ENCODE results near the gene FKRP. TPM values are rescaled to one million over a fixed set of nuclear protein-coding genes. Genes with fewer than 3 reads are reported as not detected.
"Not testable (repeated sequence)": the region's sequence is repeated elsewhere in the genome, so short reads cannot be mapped to it uniquely, and the experiment has no call there.

The FKRP gene
- total and polyA plus RNA-seq, 11 donors, result 13.9 to 25.1 (median 19.8) TPM

GRCh38 chr19:46756544-46756888, 10.7 kb downstream of the FKRP start:
- intact Hi-C loops (cut with DNase I), result loop anchor here in 9 of 10 donors (2.0 to 10.0 kb wide), 7 partner anchors 32 to 278 kb away; partner anchors contain the start of gene SLC1A5 (in 1 of the 9)
- TF ChIP-seq POLR2A (IDR thresholded peaks at IDR 0.05) (no peak), CTCF (IDR thresholded peaks at IDR 0.05) (no peak)
- Histone ChIP-seq H3K36me3 (peaks cover 0 to 28% (median 15%) of the 10 kb centered on the region in 9 donors), H3K4me1 (peaks cover 0 to 40% (median 6%) of the 10 kb centered on the region in 12 donors), H3K27me3 (no peaks in the 10 kb centered on the region), H3K9me3 (no peaks in the 10 kb centered on the region), H3K27ac (no peak overlapping the region), H3K4me3 (no peak overlapping the region)
- DNase-seq (no peak), ATAC-seq (no peak)
- whole genome bisulfite sequencing, 4 donors, result 70 to 85% (median 79%) methylated on average over 29 to 30 of the region's 30 CpGs

- Histone ChIP-seq H3K4me1 (peaks cover 0 to 42% (median 6%) of the 10 kb centered on the region in 12 donors), H3K27me3 (no peaks in the 10 kb centered on the region), H3K36me3 (peaks cover 0 to 18% (median 8%) of the 10 kb centered on the region in 9 donors), H3K4me3 (no peak overlapping the region), H3K9me3 (no peaks in the 10 kb centered on the region), H3K27ac (peak overlapping the region in 1 of 12 donors; percentile 42)
- TF ChIP-seq CTCF (IDR thresholded peaks at IDR 0.05), result no peak
- TF ChIP-seq POLR2A (IDR thresholded peaks at IDR 0.05), result no peak
- intact Hi-C loops (cut with DNase I), result loop anchor here in 6 of 10 donors (5.0 to 10.0 kb wide), 4 partner anchors 78 to 276 kb away; no protein-coding TSS in a partner anchor
- DNase-seq (no peak), ATAC-seq (no peak)
- 78 to 87% (median 82%) methylated on average over 6 of the region's 6 CpGs for WGBS, 4 donors
These were observed 13.3 kb downstream of the FKRP start for GRCh38 chr19:46759206-46759605.

- no peaks in the 10 kb centered on the region for H3K9me3 ChIP-seq
- peaks cover 0 to 37% (median 6%) of the 10 kb centered on the region in 12 donors for H3K4me1 ChIP-seq
- H3K4me3 ChIP-seq, result no peak overlapping the region
- no peaks in the 10 kb centered on the region for H3K27me3 ChIP-seq
- ATAC-seq (no peak), DNase-seq (no peak)
- WGBS, 4 donors, result 65 to 72% (median 70%) methylated on average over 7 of the region's 7 CpGs
- TF ChIP-seq POLR2A (IDR thresholded peaks at IDR 0.05) (no peak), CTCF (IDR thresholded peaks at IDR 0.05) (no peak)
- intact Hi-C loops (cut with DNase I), result loop anchor here in 8 of 10 donors (5.0 to 10.0 kb wide), 5 partner anchors 62 to 275 kb away; no protein-coding TSS in a partner anchor
- H3K36me3 ChIP-seq, result peaks cover 0 to 18% (median 8%) of the 10 kb centered on the region in 9 donors
- H3K27ac ChIP-seq, result peak overlapping the region in 2 of 12 donors; percentile 42 to 49
These were observed 14.0 kb downstream of the FKRP start for GRCh38 chr19:46759817-46760333.

- Histone ChIP-seq H3K4me3 (no peak overlapping the region), H3K36me3 (peaks cover 0 to 18% (median 8%) of the 10 kb centered on the region in 9 donors), H3K27ac (peak overlapping the region in 2 of 12 donors; percentile 49 to 52), H3K9me3 (no peaks in the 10 kb centered on the region), H3K27me3 (no peaks in the 10 kb centered on the region), H3K4me1 (peaks cover 0 to 32% (median 5%) of the 10 kb centered on the region in 12 donors)
- WGBS, 4 donors, result 94 to 98% (median 95%) methylated on average over 5 of the region's 5 CpGs
- intact Hi-C loops (cut with DNase I), result loop anchor here in 3 of 10 donors (5.0 to 10.0 kb wide), 2 partner anchors 62 to 234 kb away; no protein-coding TSS in a partner anchor
- ATAC-seq (no peak), DNase-seq (no peak)
- no peak for TF ChIP-seq CTCF (IDR thresholded peaks at IDR 0.05)
- no peak for TF ChIP-seq POLR2A (IDR thresholded peaks at IDR 0.05)
These were observed 14.5 kb downstream of the FKRP start for GRCh38 chr19:46760363-46760762.

GRCh38 chr19:46760897-46761296, 15.0 kb downstream of the FKRP start:
- ATAC-seq, H3K9me3 ChIP-seq, H3K4me3 ChIP-seq, H3K27me3 ChIP-seq, DNase-seq: not testable (repeated sequence)
- H3K27ac ChIP-seq, result peak overlapping the region in 4 of 12 donors; percentile 9 to 52 (median 44)
- WGBS, 4 donors, result 77 to 85% (median 82%) methylated on average over 4 of the region's 4 CpGs
- H3K4me1 ChIP-seq, result peaks cover 0 to 27% (median 5%) of the 10 kb centered on the region in 12 donors
- peaks cover 0 to 18% (median 8%) of the 10 kb centered on the region in 9 donors for H3K36me3 ChIP-seq
- intact Hi-C loops (cut with DNase I), result loop anchor here in 3 of 10 donors (5.0 to 10.0 kb wide), 2 partner anchors 61 to 234 kb away; no protein-coding TSS in a partner anchor

All from heart left ventricle (tissue), 16 donors.